Peyer's patch (tissue), 4 donors: ENCODE results near the gene MXRA8.

ENCODE experiments used
- CTCF ChIP-seq, 6 experiments: fragments of 450-650 bp in 4 of 6; fragments of 200-600 bp in 2 of 6; sonication (generic) in 1 of 6; IDR thresholded peaks; one replicate each; pipeline ENCODE4 v1.5.1; 2017 to 2019; ENCODE audit warnings: antibody characterized with exemption in 6 of 6, mild to moderate bottlenecking in 3 of 6, moderate library complexity in 1 of 6
- POLR2A ChIP-seq, 2 donors: fragments of 450-650 bp; IDR thresholded peaks; one replicate each; pipeline ENCODE4 v1.5.1; 2017; ENCODE audit warnings: antibody characterized with exemption in 2 of 2, mild to moderate bottlenecking in 2 of 2, moderate library complexity in 2 of 2

DNA sequence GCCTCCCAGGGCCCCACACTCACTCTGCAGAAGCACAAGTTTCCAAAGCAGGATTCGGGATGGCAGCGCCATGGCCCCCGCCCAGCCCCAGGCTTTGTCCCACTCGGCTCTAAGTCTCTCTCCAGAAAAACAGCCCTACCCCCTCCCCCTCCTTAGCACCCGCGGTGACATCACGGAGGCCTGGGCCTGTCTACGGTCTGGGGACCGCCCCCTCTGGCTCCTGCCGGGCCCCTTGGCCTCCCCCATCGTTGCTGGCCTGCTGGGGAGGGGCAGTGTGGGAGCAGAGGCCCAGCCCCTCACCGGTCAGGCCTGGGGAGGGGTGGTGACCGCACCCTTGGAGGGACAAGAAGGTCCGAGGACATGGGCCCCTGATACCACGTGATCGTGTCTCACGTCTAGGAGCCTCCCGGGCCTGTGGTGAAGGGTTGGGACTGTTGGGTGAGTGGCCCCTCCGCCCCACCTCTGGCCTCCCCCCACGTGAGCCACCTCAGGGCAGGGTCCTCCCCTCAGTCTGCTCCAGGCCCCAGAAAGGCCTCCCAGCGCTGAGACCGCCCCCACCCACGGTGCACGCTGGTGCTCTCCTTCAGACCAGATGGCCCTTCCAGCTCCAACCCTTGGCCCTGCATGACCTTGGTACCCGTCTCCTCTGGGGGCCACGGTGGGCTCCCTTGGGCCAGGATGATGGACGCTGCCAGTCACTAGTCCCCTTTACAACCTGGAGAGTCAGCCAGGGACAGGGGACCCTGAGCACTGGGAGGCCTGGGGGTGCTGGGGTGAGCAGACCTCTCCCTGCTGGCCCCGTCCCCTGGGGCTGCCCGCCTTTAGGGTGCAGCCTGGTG, at the start of gene MXRA8:
- TF ChIP-seq CTCF (IDR thresholded peaks at IDR 0.05) (no peak), POLR2A (IDR thresholded peaks at IDR 0.05) (no peak)
